HG02588 (cell line): ENCODE measurements around the gene LPO.

Source experiments
- ATAC-seq: cut with Tn5 transposase; IDR thresholded peaks from one replicate; pipeline ENCODE4 v1.9.1; 2021; ENCODE audit warnings: mild to moderate bottlenecking, moderate library complexity; ENCODE audit not compliant: unreplicated experiment

Gene LPO

DNA sequence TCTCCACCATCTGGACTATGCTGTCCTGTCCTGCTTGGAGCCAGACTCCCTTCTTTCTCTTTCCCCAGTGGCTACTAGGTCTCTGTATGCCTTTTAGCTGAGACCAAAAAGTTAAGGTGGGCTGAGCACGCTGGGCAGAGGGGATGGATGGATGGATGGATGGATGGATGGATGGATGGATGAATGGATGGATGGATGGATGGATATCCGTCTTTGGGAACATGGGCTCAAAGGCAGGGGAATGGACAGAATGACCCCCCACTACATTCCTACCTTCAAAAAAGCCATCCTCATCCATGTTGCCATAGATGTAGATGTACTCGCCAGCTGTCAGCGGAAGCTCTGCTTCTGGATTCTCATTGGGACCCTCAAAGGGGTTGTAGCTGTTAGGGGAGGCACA, 77.4 kb downstream of the LPO start:
- no peak for ATAC-seq

- no peak for ATAC-seq
These were observed 78.0 kb downstream of the LPO start for GRCh38 chr17:58316260-58316960.

DNA sequence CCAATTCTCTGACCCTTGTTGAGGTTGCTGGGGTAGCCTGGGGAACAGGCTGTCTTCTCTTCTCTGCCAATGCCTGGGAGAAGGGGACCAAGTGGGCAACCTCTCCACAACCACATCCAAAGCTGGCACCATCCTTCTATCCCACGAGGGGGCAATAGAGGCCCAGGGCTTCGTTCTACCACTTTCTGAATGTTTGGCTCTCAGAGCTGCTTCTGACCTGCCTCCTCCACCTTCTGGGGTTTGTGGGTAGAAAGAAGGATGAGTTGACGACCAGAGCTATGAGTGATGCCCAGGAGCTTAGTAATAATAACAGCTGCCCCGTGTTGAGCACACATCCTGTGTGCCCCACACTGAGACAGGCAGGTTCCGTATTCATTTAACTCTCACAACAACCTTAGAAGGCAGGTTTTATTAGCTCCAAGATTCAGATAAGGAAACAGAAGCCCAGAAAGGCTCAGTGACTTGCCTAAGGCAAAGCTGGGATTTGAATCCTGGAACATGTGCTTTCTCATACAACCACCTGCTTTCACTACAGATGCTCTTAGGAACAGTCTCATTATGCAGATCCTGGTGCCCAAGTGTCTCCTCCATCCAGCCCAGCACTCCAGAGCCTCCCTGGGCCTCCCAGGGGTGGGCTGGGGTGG, 79.2 kb downstream of the LPO start:
- ATAC-seq, result peak; percentile 69

GRCh38 chr17:58318065-58318481, 79.7 kb downstream of the LPO start:
- ATAC-seq, result no peak
